Mucosa of stomach (tissue), 1 donor: ENCODE measurements around the gene SWSAP1.
A peak's percentile ranks its signal among the peaks of the same experiment; 100 is the strongest.
"Not testable (repeated sequence)": the region's sequence is repeated elsewhere in the genome, so short reads cannot be mapped to it uniquely, and the experiment has no call there.

Experiments
- H3K27me3 ChIP-seq: one replicate; pipeline ENCODE4 v1.7.0; 2013; ENCODE audit warnings: mild to moderate bottlenecking, low read length; ENCODE audit not compliant: control insufficient read depth, insufficient read depth
- H3K36me3 ChIP-seq: one replicate; pipeline ENCODE4 v1.7.0; 2013; ENCODE audit warnings: low read length; ENCODE audit not compliant: control insufficient read depth, insufficient read depth
- H3K4me1 ChIP-seq: one replicate; pipeline ENCODE4 v1.7.0; 2013; ENCODE audit warnings: mild to moderate bottlenecking, low read length; ENCODE audit not compliant: control insufficient read depth, insufficient read depth
- H3K4me3 ChIP-seq: one replicate; pipeline ENCODE4 v1.7.0; 2013; ENCODE audit warnings: low read length
- H3K9ac ChIP-seq: one replicate; pipeline ENCODE4 v1.7.0; 2013; ENCODE audit warnings: mild to moderate bottlenecking, low read length, moderate library complexity
- H3K9me3 ChIP-seq: one replicate; pipeline ENCODE4 v1.7.0; 2013; ENCODE audit warnings: mild to moderate bottlenecking, low read length, moderate library complexity; ENCODE audit not compliant: control insufficient read depth
- donor health status: Pancreatic carcinoma.

The SWSAP1 gene

GRCh38 chr19:11339254-11340098 is 35.0 kb upstream of the SWSAP1 start, which contains the start of gene RAB3D:
RAB3D (minus strand) TSS chr19:11339657; CDS start chr19:11337399, 2,258 bp downstream.
- peak within 1 kb of the TSS; percentile 71 for H3K4me3 ChIP-seq
- peaks cover 22% of the 10 kb centered on the region for H3K4me1 ChIP-seq
- peaks cover 12% of the 10 kb centered on the region for H3K36me3 ChIP-seq
- no peaks in the 10 kb centered on the region for H3K9me3 ChIP-seq
- peak within 1 kb of the TSS; percentile 81 for H3K9ac ChIP-seq
- H3K27me3 ChIP-seq, result no peaks in the 10 kb centered on the region

DNA sequence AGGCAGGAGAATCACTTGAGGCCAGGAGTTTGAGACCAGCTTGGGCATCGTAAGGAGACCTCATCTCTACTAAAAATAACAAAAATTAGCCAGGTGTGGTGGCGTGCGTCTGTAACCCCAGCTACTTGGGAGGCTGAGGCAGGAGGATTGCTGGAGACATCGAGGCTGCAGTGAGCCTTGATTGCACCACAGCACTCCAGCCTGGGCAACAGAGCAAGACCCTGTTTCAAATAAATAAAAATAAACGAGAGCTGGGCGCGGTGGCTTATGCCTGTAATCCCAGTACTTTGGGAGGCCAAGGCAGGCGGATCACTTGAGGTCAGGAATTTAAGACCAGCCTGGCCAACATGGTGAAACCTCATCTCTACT is 34.4 kb upstream of the SWSAP1 start:
- H3K27me3 ChIP-seq, H3K9me3 ChIP-seq, H3K4me3 ChIP-seq: not testable (repeated sequence)
- Histone ChIP-seq H3K36me3 (peaks cover 10% of the 10 kb centered on the region), H3K9ac (peak overlapping the region; percentile 81), H3K4me1 (peaks cover 28% of the 10 kb centered on the region)

DNA sequence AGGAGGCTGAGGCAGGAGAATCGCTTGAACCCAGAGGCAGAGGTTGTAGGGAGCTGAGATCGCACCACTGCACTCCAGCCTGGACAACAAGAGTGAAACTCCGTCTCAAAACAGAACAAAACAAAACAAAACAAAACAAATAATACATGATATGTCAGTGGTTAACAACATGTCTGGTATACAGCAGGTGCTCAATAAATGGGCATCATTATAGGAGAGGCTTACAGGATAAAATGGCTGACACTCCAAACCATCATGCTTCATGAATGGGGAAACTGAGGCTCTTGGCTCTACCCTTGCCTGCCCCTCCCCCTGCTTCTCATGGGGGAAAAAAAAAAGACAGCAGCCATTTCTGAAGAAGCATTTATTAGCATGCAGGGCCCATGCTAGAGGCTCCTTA is 32.0 kb upstream of the SWSAP1 start:
- H3K27me3 ChIP-seq, result no peaks in the 10 kb centered on the region
- no peaks in the 10 kb centered on the region for H3K36me3 ChIP-seq
- H3K4me1 ChIP-seq, result peaks cover 34% of the 10 kb centered on the region
- H3K9ac ChIP-seq, result no peak overlapping the region
- H3K4me3 ChIP-seq, result no peak overlapping the region
- no peaks in the 10 kb centered on the region for H3K9me3 ChIP-seq

GRCh38 chr19:11345122-11345803 is 29.2 kb upstream of the SWSAP1 start:
- Histone ChIP-seq H3K36me3 (no peaks in the 10 kb centered on the region), H3K4me1 (peaks cover 17% of the 10 kb centered on the region), H3K9me3 (no peaks in the 10 kb centered on the region), H3K27me3 (no peaks in the 10 kb centered on the region), H3K9ac (peak overlapping the region; percentile 61), H3K4me3 (peak overlapping the region; percentile 39)

GRCh38 chr19:11346104-11346940 is 28.1 kb upstream of the SWSAP1 start, which contains the start of the genes CCDC159 and TMEM205:
CCDC159 (plus strand) TSS chr19:11346519; CDS start chr19:11346607, 88 bp downstream.
TMEM205 (minus strand) TSS chr19:11346268; CDS start chr19:11345619, 649 bp downstream.
- Histone ChIP-seq H3K9ac (peak within 1 kb of the TSS; percentile 61), H3K4me1 (peaks cover 17% of the 10 kb centered on the region), H3K9me3 (no peaks in the 10 kb centered on the region), H3K27me3 (no peaks in the 10 kb centered on the region), H3K4me3 (peak within 1 kb of the TSS; percentile 39), H3K36me3 (no peaks in the 10 kb centered on the region)

- Histone ChIP-seq H3K4me3 (no peak overlapping the region), H3K27me3 (no peaks in the 10 kb centered on the region), H3K4me1 (peaks cover 17% of the 10 kb centered on the region), H3K36me3 (no peaks in the 10 kb centered on the region), H3K9ac (no peak overlapping the region), H3K9me3 (no peaks in the 10 kb centered on the region)
Observed at GRCh38 chr19:11347546-11348039, 26.9 kb upstream of the SWSAP1 start.

DNA sequence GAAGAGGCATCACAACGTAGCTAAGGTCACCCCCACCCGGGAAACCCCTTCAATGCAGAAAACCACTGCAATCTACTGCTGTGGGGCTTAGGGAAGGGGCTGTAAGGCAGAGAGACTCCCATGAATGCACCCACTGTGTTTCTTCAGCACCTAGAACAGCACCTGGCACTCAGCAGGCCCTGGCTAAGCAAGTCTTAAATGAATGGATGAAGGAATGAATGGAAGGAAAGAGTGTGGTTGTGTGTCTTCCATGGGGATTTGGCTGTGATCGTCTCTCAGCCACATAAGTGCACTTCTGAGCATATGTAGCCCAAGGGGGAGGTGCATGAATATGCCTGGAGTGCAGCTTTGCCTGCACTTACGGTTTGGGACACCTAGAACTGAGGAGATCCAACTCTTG is 25.3 kb upstream of the SWSAP1 start:
- Histone ChIP-seq H3K9ac (no peak overlapping the region), H3K36me3 (no peaks in the 10 kb centered on the region), H3K9me3 (no peaks in the 10 kb centered on the region), H3K4me1 (peaks cover 15% of the 10 kb centered on the region), H3K27me3 (no peaks in the 10 kb centered on the region), H3K4me3 (no peak overlapping the region)

- H3K9me3 ChIP-seq, H3K9ac ChIP-seq, H3K4me1 ChIP-seq, H3K27me3 ChIP-seq, H3K36me3 ChIP-seq, H3K4me3 ChIP-seq: not testable (repeated sequence)
Observed at GRCh38 chr19:11354102-11354501, 20.4 kb upstream of the SWSAP1 start.

DNA sequence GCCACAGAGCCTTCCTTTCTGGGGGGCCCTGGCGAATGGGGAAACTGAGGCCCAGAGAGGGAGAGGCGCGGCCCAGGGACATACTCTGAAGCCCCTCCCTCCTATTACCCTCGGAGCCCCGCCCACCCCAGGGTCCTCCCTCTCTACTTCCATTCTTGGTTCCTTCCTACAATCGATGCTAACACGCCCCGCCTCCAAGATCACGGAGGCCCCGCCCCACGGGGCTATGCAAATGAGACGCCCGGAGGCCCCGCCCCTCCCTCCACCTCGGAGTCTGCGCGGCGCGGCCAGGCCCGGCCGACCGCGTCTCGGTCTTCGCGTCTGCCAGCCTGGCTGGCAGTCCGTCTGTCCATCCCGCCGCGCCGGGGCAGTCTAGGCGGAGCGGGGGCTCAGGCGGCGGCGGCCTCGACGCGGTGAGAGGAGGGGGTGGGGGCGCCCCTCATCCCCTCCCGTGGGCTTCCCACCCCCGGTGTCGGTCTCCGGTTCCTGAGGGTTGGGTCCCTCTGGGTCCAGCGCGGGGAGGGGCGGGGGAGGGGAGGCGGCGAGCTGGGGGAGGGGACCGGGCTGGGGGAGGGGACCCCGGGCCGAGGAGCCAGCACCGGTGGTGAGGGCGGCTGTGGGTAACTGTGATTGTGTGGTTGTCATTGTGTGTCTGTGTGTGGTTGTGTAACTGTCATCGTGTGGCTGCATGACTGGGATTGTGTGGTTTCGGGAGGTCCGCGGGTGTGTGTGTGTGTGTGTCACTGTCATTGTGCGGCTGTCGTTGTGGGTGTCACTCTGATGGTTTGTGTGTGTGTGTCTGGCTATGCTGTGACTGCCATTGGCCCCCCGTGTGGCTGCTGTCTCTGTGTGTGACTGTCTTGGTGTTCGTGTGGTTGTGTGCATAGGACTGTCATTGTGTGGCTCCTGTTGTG is 19.0 kb upstream of the SWSAP1 start, which contains the start of gene PLPPR2:
Gene PLPPR2, plus strand, starts transcription at position 273 of the 914 bp plus-strand sequence. CDS start 2,242 bp downstream, outside the sequence.
- Histone ChIP-seq H3K36me3 (no peaks in the 10 kb centered on the region), H3K9me3 (no peaks in the 10 kb centered on the region), H3K9ac (peak within 1 kb of the TSS; percentile 47), H3K4me3 (no peak within 1 kb of the TSS), H3K4me1 (peaks cover 8% of the 10 kb centered on the region), H3K27me3 (no peaks in the 10 kb centered on the region)

- Histone ChIP-seq H3K4me1 (peaks cover 8% of the 10 kb centered on the region), H3K9ac (peak overlapping the region; percentile 47), H3K36me3 (no peaks in the 10 kb centered on the region), H3K4me3 (no peak overlapping the region), H3K9me3 (no peaks in the 10 kb centered on the region), H3K27me3 (no peaks in the 10 kb centered on the region)
Observed at GRCh38 chr19:11356074-11356397, 18.4 kb upstream of the SWSAP1 start.
